SU-DHL-6 (cell line): ENCODE results near the gene PLAGL2.
"Not testable (repeated sequence)": the region's sequence is repeated elsewhere in the genome, so short reads cannot be mapped to it uniquely, and the experiment has no call there.

Experiments used
- H2AFZ ChIP-seq: fragments of 200-600 bp; sonication (generic); 2 replicates; pipeline ENCODE4 v1.6.1; 2014; ENCODE audit warnings: low read depth, mild to moderate bottlenecking, moderate library complexity, mixed read lengths, antibody characterized with exemption, low read length; ENCODE audit not compliant: severe bottlenecking
- H3F3A ChIP-seq: fragments of 200-600 bp; shearing (Covaris generic); 2 replicates; pipeline ENCODE4 v1.6.0; 2016; ENCODE audit warnings: antibody characterized with exemption, mild to moderate bottlenecking; ENCODE audit not compliant: insufficient read depth
- H3K27ac ChIP-seq: fragments of 200-600 bp; sonication (generic); 2 replicates; pipeline ENCODE4 v1.5.1; 2016; ENCODE audit warnings: low read depth, mild to moderate bottlenecking, low read length, moderate library complexity, mixed read lengths
- H3K27me3 ChIP-seq: fragments of 200-600 bp; sonication (generic), shearing (Covaris generic); 2 replicates; pipeline ENCODE4 v1.6.0; 2014; ENCODE audit warnings: mild to moderate bottlenecking, low read length
- H3K36me3 ChIP-seq: fragments of 200-600 bp; sonication (generic); 2 replicates; pipeline ENCODE4 v1.6.1; 2014; ENCODE audit warnings: mild to moderate bottlenecking, low read length, mixed read lengths
- H3K4me2 ChIP-seq: fragments of 300-600, 200-600 bp; shearing (Covaris generic), sonication (generic); 2 replicates; pipeline ENCODE4 v1.6.0; 2014; ENCODE audit warnings: low read length, low read depth, mild to moderate bottlenecking; ENCODE audit not compliant: poor library complexity, severe bottlenecking
- H3K4me3 ChIP-seq: fragments of 200-600 bp; sonication (generic); 2 replicates; pipeline ENCODE4 v1.5.1; 2014; ENCODE audit warnings: antibody characterized with exemption, low read length, mild to moderate bottlenecking, mixed read lengths; ENCODE audit not compliant: insufficient read depth, poor library complexity, severe bottlenecking
- H3K79me2 ChIP-seq: fragments of 200-600 bp; sonication (generic); 2 replicates; pipeline ENCODE4 v1.6.1; 2014; ENCODE audit warnings: mild to moderate bottlenecking, low read length, moderate library complexity; ENCODE audit not compliant: insufficient read depth
- H3K9ac ChIP-seq: fragments of 200-600 bp; sonication (generic); 2 replicates; pipeline ENCODE4 v1.7.0; 2014; ENCODE audit warnings: mild to moderate bottlenecking, low read length
- H3K9me2 ChIP-seq: fragments of 200-600 bp; sonication (generic); replicated peaks from 2 replicates; pipeline ENCODE4 v1.6.1; 2014; ENCODE audit warnings: low read length; ENCODE audit not compliant: insufficient read depth
- H3K9me3 ChIP-seq: fragments of 200-600 bp; sonication (generic); 2 replicates; pipeline ENCODE4 v1.6.1; 2014; ENCODE audit warnings: low read length, mixed read lengths; ENCODE audit not compliant: insufficient read depth
- H4K20me1 ChIP-seq: fragments of 200-600 bp; sonication (generic); 2 replicates; pipeline ENCODE4 v1.6.1; 2014; ENCODE audit warnings: low read depth, mild to moderate bottlenecking, antibody characterized with exemption, low read length, moderate library complexity, mixed read lengths
- CTCF ChIP-seq: fragments of 200-600 bp; sonication (generic); IDR thresholded peaks from one replicate; pipeline ENCODE4 v1.5.1; 2017; ENCODE audit warnings: antibody characterized with exemption, mild to moderate bottlenecking, low read length, moderate library complexity; ENCODE audit not compliant: insufficient read depth, poor library complexity, severe bottlenecking
- EZH2phosphoT487 ChIP-seq: fragments of 200-600 bp; sonication (generic), shearing (Covaris generic); conservative IDR thresholded peaks from 2 replicates; pipeline ENCODE4 v1.6.1; 2018; ENCODE audit warnings: mild to moderate bottlenecking, antibody characterized with exemption, low read length, moderate library complexity, mixed read lengths

The PLAGL2 gene

DNA sequence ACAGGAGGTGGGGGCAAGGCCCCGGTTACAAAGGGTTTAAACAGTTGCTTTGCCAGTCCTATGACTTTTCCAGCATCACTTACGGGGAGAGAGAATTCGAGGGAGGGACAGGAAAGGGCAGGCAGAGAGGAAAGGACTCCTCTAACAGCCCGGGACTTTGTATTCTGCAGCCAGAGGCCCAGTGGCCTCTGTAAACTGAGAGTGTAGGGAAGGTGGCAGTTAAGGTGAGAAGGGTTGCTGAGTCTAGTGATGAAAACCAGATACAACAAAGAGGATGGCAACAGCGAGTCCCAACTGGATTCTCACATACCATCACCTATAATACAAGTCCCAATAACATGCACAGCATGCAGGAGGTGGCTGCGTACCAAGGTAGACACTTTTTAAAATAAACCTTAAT lies 13.5 kb downstream of the PLAGL2 start:
- Histone ChIP-seq H4K20me1 (no peaks in the 10 kb centered on the region; the same call in 1 of the 2 replicates), H3K36me3 (peaks cover 9% of the 10 kb centered on the region; the same call in 1 of the 2 replicates)

DNA sequence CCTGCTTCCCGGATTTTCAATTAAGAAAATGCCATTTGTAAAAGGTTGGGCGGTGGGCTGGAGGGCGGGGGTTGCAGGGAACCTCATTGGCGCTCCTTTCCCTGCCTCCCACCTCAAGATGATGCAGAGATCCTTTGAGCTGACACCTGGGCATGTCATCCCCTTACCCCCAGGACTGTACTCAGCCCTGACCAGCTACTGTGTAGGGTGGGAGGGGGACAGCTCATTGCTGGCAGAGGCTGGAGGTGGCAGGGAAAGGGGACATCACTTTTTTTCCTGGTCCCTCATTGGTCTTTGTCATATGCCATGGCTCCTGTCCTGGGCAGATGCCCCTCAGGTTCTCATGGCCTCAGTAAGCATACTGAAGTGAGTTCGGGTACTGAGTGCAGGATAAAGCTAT lies 14.2 kb downstream of the PLAGL2 start:
- not testable (repeated sequence) for H3K9me3 ChIP-seq, H3K4me3 ChIP-seq, H3K9ac ChIP-seq, H3K79me2 ChIP-seq, H3K36me3 ChIP-seq, H2AFZ ChIP-seq, H3K4me2 ChIP-seq, H3F3A ChIP-seq, H3K27ac ChIP-seq, H4K20me1 ChIP-seq, H3K9me2 ChIP-seq, H3K27me3 ChIP-seq

More for the DNA sequence above, 13.5 kb downstream of the PLAGL2 start:
- Histone ChIP-seq H3K27ac (no peak overlapping the region), H3K4me2 (no peak overlapping the region), H2AFZ (no peak overlapping the region), H3K4me3 (no peak overlapping the region), H3K9ac (no peak overlapping the region), H3F3A (no peaks in the 10 kb centered on the region), H3K9me2 (no peaks in the 10 kb centered on the region), H3K79me2 (peaks cover 4% of the 10 kb centered on the region; the same call in 1 of the 2 replicates), H3K27me3 (no peaks in the 10 kb centered on the region), H3K9me3 (no peaks in the 10 kb centered on the region)
- TF ChIP-seq CTCF: no peak
- TF ChIP-seq EZH2phosphoT487: no peak

- Histone ChIP-seq H3K9me2 (no peaks in the 10 kb centered on the region), H3K36me3 (peaks cover under 1% of the 10 kb centered on the region; the same call in 1 of the 2 replicates), H3K27ac (no peak overlapping the region), H3F3A (no peaks in the 10 kb centered on the region), H3K4me2 (no peak overlapping the region), H3K9ac (no peak overlapping the region), H3K79me2 (no peaks in the 10 kb centered on the region; the same call in 1 of the 2 replicates), H4K20me1 (no peaks in the 10 kb centered on the region; the same call in 1 of the 2 replicates), H3K4me3 (no peak overlapping the region), H3K27me3 (no peaks in the 10 kb centered on the region), H2AFZ (no peak overlapping the region), H3K9me3 (no peaks in the 10 kb centered on the region)
- no peak for TF ChIP-seq EZH2phosphoT487
- no peak for TF ChIP-seq CTCF
Observed at GRCh38 chr20:32192698-32193097, 14.8 kb downstream of the PLAGL2 start.

- H3K36me3 ChIP-seq: no peaks in the 10 kb centered on the region; the same call in 1 of the 2 replicates
Observed at GRCh38 chr20:32191873-32192272, 15.7 kb downstream of the PLAGL2 start.

More at GRCh38 chr20:32191873-32192272, 15.7 kb downstream of the PLAGL2 start:
- TF ChIP-seq CTCF (no peak), EZH2phosphoT487 (no peak)
- Histone ChIP-seq H3K27me3 (no peaks in the 10 kb centered on the region), H3K79me2 (no peaks in the 10 kb centered on the region; the same call in 1 of the 2 replicates), H2AFZ (no peak overlapping the region), H3K4me3 (no peak overlapping the region), H4K20me1 (no peaks in the 10 kb centered on the region; the same call in 1 of the 2 replicates), H3K9me2 (no peaks in the 10 kb centered on the region), H3K9me3 (no peaks in the 10 kb centered on the region), H3F3A (no peaks in the 10 kb centered on the region), H3K4me2 (no peak overlapping the region), H3K27ac (no peak overlapping the region), H3K9ac (no peak overlapping the region)
